IPS-18a (cell line): ENCODE measurements around the gene ZBED1.
"Not testable (repeated sequence)": the region's sequence is repeated elsewhere in the genome, so short reads cannot be mapped to it uniquely, and the experiment has no call there.

Source experiments
- H3K27ac ChIP-seq: one replicate; pipeline ENCODE4 v1.5.1; 2013; ENCODE audit warnings: low read length
- H3K27me3 ChIP-seq: one replicate; pipeline ENCODE4 v1.6.1; 2013; ENCODE audit warnings: mild to moderate bottlenecking, low read length; ENCODE audit not compliant: control insufficient read depth, insufficient read depth
- H3K36me3 ChIP-seq: one replicate; pipeline ENCODE4 v1.6.1; 2013; ENCODE audit warnings: low read depth, low read length; ENCODE audit not compliant: control insufficient read depth
- H3K4me1 ChIP-seq: one replicate; pipeline ENCODE4 v1.6.1; 2013; ENCODE audit warnings: low read depth, low read length; ENCODE audit not compliant: control insufficient read depth
- H3K4me3 ChIP-seq: one replicate; pipeline ENCODE4 v1.5.1; 2013; ENCODE audit warnings: low read length
- H3K9ac ChIP-seq: one replicate; pipeline ENCODE4 v1.6.1; 2013; ENCODE audit warnings: mild to moderate bottlenecking, low read length, moderate library complexity
- H3K9me3 ChIP-seq: one replicate; pipeline ENCODE4 v1.6.1; 2013; ENCODE audit warnings: low read depth, low read length; ENCODE audit not compliant: control insufficient read depth

ZBED1 gene

GRCh38 chrX:2489446-2490445 lies 11.0 kb downstream of the ZBED1 start:
- Histone ChIP-seq H3K9me3 (no peaks in the 10 kb centered on the region), H3K4me1 (peaks cover 5% of the 10 kb centered on the region), H3K27ac (no peak overlapping the region), H3K27me3 (no peaks in the 10 kb centered on the region), H3K4me3 (no peak overlapping the region), H3K36me3 (peaks cover 47% of the 10 kb centered on the region), H3K9ac (no peak overlapping the region)

GRCh38 chrX:2488621-2489285 lies 12.0 kb downstream of the ZBED1 start:
- Histone ChIP-seq H3K4me3 (no peak overlapping the region), H3K9me3 (no peaks in the 10 kb centered on the region), H3K9ac (no peak overlapping the region), H3K4me1 (peaks cover 13% of the 10 kb centered on the region), H3K27ac (no peak overlapping the region), H3K36me3 (peaks cover 47% of the 10 kb centered on the region), H3K27me3 (no peaks in the 10 kb centered on the region)

GRCh38 chrX:2487366-2487765 lies 13.4 kb downstream of the ZBED1 start:
- Histone ChIP-seq H3K4me1 (peaks cover 13% of the 10 kb centered on the region), H3K27ac (no peak overlapping the region), H3K9me3 (no peaks in the 10 kb centered on the region), H3K27me3 (no peaks in the 10 kb centered on the region), H3K36me3 (peaks cover 47% of the 10 kb centered on the region), H3K9ac (no peak overlapping the region), H3K4me3 (no peak overlapping the region)

- Histone ChIP-seq H3K9ac (no peak overlapping the region), H3K4me3 (no peak overlapping the region), H3K9me3 (no peaks in the 10 kb centered on the region), H3K27me3 (no peaks in the 10 kb centered on the region), H3K36me3 (peaks cover 47% of the 10 kb centered on the region), H3K27ac (no peak overlapping the region), H3K4me1 (peaks cover 13% of the 10 kb centered on the region)
Measured at GRCh38 chrX:2486476-2487133, 14.2 kb downstream of the ZBED1 start.

- Histone ChIP-seq H3K27ac (no peak overlapping the region), H3K4me1 (peaks cover 13% of the 10 kb centered on the region)
Measured at GRCh38 chrX:2485789-2486345, 14.9 kb downstream of the ZBED1 start.

GRCh38 chrX:2484721-2485648 lies 15.8 kb downstream of the ZBED1 start:
- Histone ChIP-seq H3K9ac (no peak overlapping the region), H3K27me3 (no peaks in the 10 kb centered on the region), H3K36me3 (peaks cover 39% of the 10 kb centered on the region), H3K27ac (no peak overlapping the region), H3K4me3 (no peak overlapping the region), H3K9me3 (no peaks in the 10 kb centered on the region), H3K4me1 (peaks cover 13% of the 10 kb centered on the region)

More at GRCh38 chrX:2485789-2486345, 14.9 kb downstream of the ZBED1 start:
- Histone ChIP-seq H3K36me3 (peaks cover 47% of the 10 kb centered on the region), H3K9ac (no peak overlapping the region), H3K4me3 (no peak overlapping the region), H3K9me3 (no peaks in the 10 kb centered on the region), H3K27me3 (no peaks in the 10 kb centered on the region)

GRCh38 chrX:2484256-2484655 lies 16.5 kb downstream of the ZBED1 start:
- no peak overlapping the region for H3K4me3 ChIP-seq
- no peaks in the 10 kb centered on the region for H3K27me3 ChIP-seq
- no peaks in the 10 kb centered on the region for H3K9me3 ChIP-seq
- H3K9ac ChIP-seq: no peak overlapping the region
- peaks cover 31% of the 10 kb centered on the region for H3K36me3 ChIP-seq
- peaks cover 13% of the 10 kb centered on the region for H3K4me1 ChIP-seq
- H3K27ac ChIP-seq: no peak overlapping the region

GRCh38 chrX:2483398-2484060 lies 17.2 kb downstream of the ZBED1 start:
- Histone ChIP-seq H3K4me1 (peaks cover 13% of the 10 kb centered on the region), H3K27me3 (no peaks in the 10 kb centered on the region), H3K4me3 (no peak overlapping the region), H3K9ac (no peak overlapping the region), H3K36me3 (peaks cover 24% of the 10 kb centered on the region), H3K9me3 (no peaks in the 10 kb centered on the region), H3K27ac (no peak overlapping the region)

- not testable (repeated sequence) for H3K9me3 ChIP-seq, H3K36me3 ChIP-seq, H3K9ac ChIP-seq, H3K27me3 ChIP-seq, H3K4me3 ChIP-seq, H3K27ac ChIP-seq
- H3K4me1 ChIP-seq: peaks cover 13% of the 10 kb centered on the region
Measured at GRCh38 chrX:2481597-2481996, 19.2 kb downstream of the ZBED1 start.

GRCh38 chrX:2479982-2480381 lies 20.8 kb downstream of the ZBED1 start:
- H3K9ac ChIP-seq, H3K4me3 ChIP-seq, H3K27me3 ChIP-seq, H3K4me1 ChIP-seq, H3K9me3 ChIP-seq, H3K36me3 ChIP-seq, H3K27ac ChIP-seq: not testable (repeated sequence)
